ENCODE data around the gene DTL.

The DTL gene

DNA sequence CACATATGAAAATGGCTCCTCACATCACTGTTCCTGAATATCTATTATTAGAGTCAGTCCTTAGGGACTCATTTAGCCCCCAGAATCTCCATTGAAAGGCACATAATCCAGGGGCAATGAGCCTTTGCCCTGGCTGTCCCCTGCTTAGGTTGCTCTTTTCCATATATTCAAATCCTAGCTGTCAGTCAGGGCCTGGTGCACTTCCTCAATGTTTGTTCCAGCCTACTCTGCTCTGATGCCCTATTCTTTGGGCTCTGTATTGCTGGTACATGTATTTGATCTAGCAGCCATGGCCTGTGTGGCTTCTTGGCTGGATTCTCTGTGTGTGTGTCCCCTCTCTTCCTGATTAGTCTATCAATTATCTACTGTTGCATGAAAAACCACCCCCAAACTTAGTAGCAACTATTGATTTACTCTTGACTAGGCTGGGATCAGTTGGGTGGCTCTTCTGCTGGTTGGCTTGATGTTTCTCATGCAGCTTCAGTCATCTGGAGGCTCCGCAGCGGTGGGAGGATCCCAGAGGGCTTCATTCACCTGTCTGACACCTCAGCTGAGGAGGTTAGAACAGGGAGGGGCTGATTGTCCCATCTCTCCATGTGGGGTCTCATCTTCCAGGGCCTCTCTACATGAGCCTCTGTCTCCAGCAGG, 107.5 kb downstream of the DTL start:
- no peaks in the 10 kb centered on the region for H3K27me3 ChIP-seq (replicated peaks; ENCODE audit: control insufficient read depth, insufficient read depth, low read length)

DNA sequence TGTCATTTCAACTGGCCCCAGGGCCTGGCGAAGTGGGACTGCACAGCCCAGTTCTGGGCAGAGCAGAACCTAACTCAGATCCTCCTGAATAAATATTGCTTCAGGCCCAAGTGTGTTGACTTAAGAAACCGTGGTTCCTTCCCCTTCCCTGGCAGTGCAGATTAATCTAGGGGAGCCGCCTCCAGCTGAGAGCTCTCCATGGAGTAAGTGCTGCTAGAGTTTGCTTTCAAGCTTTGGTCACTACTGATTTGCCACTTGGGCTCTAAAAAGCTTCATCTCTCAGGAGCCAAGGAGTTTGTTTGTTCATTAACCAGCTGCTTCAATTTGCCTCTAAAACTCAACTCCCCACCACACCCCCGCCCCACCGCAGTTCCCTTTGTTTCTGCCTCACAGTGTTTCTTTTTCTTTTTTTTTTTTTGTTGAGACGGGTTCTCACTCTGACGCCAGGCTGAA, 112.1 kb downstream of the DTL start:
- no peaks in the 10 kb centered on the region for H3K27me3 ChIP-seq (replicated peaks; ENCODE audit: control insufficient read depth, insufficient read depth, low read length)
- no peak overlapping the region for H3K4me3 ChIP-seq (replicated peaks; ENCODE audit: low read depth, low read length)
- H3K36me3 ChIP-seq (ENCODE audit: control insufficient read depth, insufficient read depth, low read length), result no peaks in the 10 kb centered on the region
- DNase-seq (ENCODE audit: extremely low read depth, insufficient read length), result no peak
- TF ChIP-seq, protein P1, sequence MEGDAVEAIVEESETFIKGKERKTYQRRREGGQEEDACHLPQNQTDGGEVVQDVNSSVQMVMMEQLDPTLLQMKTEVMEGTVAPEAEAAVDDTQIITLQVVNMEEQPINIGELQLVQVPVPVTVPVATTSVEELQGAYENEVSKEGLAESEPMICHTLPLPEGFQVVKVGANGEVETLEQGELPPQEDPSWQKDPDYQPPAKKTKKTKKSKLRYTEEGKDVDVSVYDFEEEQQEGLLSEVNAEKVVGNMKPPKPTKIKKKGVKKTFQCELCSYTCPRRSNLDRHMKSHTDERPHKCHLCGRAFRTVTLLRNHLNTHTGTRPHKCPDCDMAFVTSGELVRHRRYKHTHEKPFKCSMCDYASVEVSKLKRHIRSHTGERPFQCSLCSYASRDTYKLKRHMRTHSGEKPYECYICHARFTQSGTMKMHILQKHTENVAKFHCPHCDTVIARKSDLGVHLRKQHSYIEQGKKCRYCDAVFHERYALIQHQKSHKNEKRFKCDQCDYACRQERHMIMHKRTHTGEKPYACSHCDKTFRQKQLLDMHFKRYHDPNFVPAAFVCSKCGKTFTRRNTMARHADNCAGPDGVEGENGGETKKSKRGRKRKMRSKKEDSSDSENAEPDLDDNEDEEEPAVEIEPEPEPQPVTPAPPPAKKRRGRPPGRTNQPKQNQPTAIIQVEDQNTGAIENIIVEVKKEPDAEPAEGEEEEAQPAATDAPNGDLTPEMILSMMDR (IDR thresholded peaks at IDR 0.05; ENCODE audit: insufficient read depth, low read length, poor library complexity, severe bottlenecking), result no peak

More for the DNA sequence above, 107.5 kb downstream of the DTL start:
- DNase-seq (ENCODE audit: extremely low read depth, insufficient read length), result no peak
- H3K36me3 ChIP-seq (ENCODE audit: control insufficient read depth, insufficient read depth, low read length), result no peaks in the 10 kb centered on the region
- H3K4me3 ChIP-seq (replicated peaks; ENCODE audit: low read depth, low read length), result no peak overlapping the region
- TF ChIP-seq, protein P1 (IDR thresholded peaks at IDR 0.05; ENCODE audit: insufficient read depth, low read length, poor library complexity, severe bottlenecking), result no peak

DNA sequence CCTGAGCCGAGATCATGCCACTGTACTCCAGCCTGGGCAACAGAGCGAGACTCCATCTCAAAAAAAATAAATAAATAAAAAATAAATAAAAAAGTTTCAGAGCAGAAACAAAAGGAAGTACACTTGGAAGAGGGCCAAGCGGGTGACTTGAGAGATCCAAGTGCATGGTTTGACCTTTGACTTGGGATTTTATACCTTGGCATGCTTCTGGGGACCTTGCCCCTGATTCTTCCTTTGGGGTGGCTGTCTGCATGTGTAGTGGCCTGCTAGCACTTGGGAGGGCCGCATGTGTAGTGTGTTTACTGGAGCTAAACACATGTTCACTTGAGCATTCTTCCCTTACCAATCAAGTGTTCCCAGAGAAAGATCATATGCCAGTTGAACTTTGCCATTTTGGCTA, 114.0 kb downstream of the DTL start:
- Histone ChIP-seq H3K27me3 (replicated peaks; ENCODE audit: control insufficient read depth, insufficient read depth, low read length) (no peaks in the 10 kb centered on the region), H3K36me3 (ENCODE audit: control insufficient read depth, insufficient read depth, low read length) (no peaks in the 10 kb centered on the region), H3K4me3 (replicated peaks; ENCODE audit: low read depth, low read length) (no peak overlapping the region)
- no peak for DNase-seq (ENCODE audit: extremely low read depth, insufficient read length)
- TF ChIP-seq, protein P1 (IDR thresholded peaks at IDR 0.05; ENCODE audit: insufficient read depth, low read length, poor library complexity, severe bottlenecking), result no peak

DNA sequence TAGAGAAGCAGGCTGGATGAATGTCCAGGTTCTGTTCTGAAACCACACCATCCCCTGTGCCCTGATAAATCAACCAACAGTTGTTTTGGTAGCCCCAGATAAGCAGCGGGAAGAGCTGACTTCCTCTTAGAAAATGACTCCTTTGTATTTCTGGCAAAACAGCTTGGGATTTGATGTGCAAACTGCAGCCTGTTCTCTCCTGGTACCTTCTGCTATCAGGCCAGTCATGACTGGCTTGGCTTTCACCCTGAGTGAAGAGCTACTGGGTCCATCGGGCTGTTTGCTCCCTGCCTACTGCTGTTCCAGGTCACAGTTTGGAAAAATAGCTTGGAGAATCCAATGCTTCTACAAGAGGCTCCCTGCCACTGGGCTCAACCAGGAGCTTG, 116.8 kb downstream of the DTL start:
- H3K27me3 ChIP-seq (replicated peaks; ENCODE audit: control insufficient read depth, insufficient read depth, low read length), result no peaks in the 10 kb centered on the region
- no peaks in the 10 kb centered on the region for H3K36me3 ChIP-seq (ENCODE audit: control insufficient read depth, insufficient read depth, low read length)
- no peak for DNase-seq (ENCODE audit: extremely low read depth, insufficient read length)
- TF ChIP-seq, protein P1 (IDR thresholded peaks at IDR 0.05; ENCODE audit: insufficient read depth, low read length, poor library complexity, severe bottlenecking), result no peak
- no peak overlapping the region for H3K4me3 ChIP-seq (replicated peaks; ENCODE audit: low read depth, low read length)

DNA sequence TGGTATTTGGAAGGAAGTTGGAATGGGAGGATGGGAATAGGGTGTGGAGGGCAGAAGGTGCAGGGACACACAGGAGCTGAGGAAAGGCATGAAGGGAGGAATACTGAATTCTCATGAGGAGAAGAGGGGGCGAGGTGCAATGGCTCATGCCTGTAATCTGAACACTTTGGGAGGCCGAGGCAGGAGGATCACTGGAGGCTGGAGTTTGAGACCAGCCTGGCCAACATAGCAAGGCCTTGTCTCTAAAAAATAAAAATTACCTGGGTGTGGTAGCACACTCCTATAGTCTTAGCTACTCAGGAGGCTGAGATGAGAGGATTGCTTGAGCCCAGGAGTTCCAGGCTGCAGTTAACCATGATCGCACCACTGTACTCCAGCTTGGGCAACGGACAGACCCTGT, 117.3 kb downstream of the DTL start:
- H3K4me3 ChIP-seq (replicated peaks; ENCODE audit: low read depth, low read length), result no peak overlapping the region
- no peak for DNase-seq (ENCODE audit: extremely low read depth, insufficient read length)
- TF ChIP-seq, protein P1 (IDR thresholded peaks at IDR 0.05; ENCODE audit: insufficient read depth, low read length, poor library complexity, severe bottlenecking), result no peak
- H3K27me3 ChIP-seq (replicated peaks; ENCODE audit: control insufficient read depth, insufficient read depth, low read length), result no peaks in the 10 kb centered on the region
- H3K36me3 ChIP-seq (ENCODE audit: control insufficient read depth, insufficient read depth, low read length), result no peaks in the 10 kb centered on the region

DNA sequence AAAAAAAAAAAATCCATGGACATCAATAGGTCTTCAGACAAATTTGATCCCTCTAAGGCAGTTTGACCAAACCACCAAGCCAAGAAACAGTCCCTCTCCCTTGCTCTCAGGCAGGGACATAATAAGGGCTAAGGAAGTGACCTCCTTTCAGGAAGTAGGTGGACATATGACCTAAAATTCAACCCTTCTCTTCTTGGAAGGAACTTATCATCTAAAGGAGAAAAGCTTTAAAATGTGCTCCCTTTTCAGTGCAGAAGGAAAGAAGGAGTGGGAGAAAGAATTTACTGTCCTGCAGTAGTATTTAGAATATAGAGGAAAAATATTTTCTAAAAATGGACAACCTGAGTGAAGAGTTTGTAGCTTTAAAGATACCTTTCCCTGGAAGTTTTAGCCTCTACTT, 118.1 kb downstream of the DTL start:
- TF ChIP-seq, protein P1 (IDR thresholded peaks at IDR 0.05; ENCODE audit: insufficient read depth, low read length, poor library complexity, severe bottlenecking), result no peak
- DNase-seq (ENCODE audit: extremely low read depth, insufficient read length), result no peak
- Histone ChIP-seq H3K4me3 (replicated peaks; ENCODE audit: low read depth, low read length) (no peak overlapping the region), H3K27me3 (replicated peaks; ENCODE audit: control insufficient read depth, insufficient read depth, low read length) (no peaks in the 10 kb centered on the region), H3K36me3 (ENCODE audit: control insufficient read depth, insufficient read depth, low read length) (no peaks in the 10 kb centered on the region)

All from GM06990 (cell line).